HG02763 (cell line): Measurements from ENCODE around the gene SETD6.
"Not testable (repeated sequence)": the region's sequence is repeated elsewhere in the genome, so short reads cannot be mapped to it uniquely, and the experiment has no call there.

Experiments used
- ATAC-seq: cut with Tn5 transposase; IDR thresholded peaks from one replicate; pipeline ENCODE4 v1.9.1; 2021; ENCODE audit warnings: mild to moderate bottlenecking, moderate library complexity; ENCODE audit not compliant: unreplicated experiment

The SETD6 gene

DNA sequence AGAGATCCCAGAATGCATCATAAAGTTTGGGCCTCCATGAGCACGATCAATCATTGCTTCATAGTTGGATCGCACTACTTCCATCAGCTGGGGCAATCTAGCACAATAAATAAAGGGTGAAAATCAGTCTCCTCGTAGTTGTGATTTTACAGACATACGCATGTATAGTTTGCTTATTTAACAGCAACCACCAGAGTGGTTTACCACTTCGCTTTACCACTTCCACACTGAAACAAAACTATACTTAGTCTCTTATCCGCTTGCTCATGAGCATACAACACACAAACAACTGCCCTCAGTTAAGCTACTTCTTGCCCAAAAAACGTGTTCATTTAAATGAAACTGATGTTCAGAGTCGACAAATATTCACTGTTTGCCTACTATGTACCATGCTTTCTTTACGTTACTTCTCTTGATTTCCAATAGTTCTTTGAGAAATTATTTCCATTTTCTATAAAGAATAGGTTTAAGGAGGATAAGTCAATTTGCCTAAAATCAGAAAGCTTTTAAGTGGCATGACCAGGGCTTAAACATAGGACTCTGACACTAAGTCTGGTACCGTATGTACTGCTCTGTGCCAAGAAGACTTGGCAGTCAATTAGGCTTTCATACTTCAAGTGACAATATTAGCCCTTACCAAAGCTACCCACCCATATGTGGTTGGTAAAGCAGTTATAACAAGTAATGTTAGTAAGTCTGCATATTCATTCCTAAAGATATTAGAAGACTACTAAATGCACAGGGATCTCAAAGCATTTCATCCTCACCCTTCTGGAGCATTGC, 22.0 kb downstream of the SETD6 start:
- no peak for ATAC-seq

DNA sequence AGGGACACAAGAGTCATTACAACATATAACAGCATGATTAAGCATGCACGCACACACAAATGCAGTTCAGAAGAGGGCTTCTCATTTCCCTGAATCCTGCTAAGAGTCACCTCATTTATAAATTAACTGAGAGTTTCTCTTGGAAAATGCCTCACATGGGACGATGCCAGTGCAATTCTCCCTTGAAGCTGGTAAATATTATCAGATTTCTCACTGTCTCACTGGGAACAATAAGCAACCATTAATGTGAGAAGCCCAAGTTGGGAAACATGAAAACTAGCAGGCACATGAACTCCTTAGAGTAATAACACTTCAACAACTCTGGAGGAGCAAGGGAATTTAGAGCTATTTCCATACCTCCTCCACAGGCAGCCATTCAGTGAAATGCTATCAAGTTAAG, 26.4 kb downstream of the SETD6 start:
- no peak for ATAC-seq

DNA sequence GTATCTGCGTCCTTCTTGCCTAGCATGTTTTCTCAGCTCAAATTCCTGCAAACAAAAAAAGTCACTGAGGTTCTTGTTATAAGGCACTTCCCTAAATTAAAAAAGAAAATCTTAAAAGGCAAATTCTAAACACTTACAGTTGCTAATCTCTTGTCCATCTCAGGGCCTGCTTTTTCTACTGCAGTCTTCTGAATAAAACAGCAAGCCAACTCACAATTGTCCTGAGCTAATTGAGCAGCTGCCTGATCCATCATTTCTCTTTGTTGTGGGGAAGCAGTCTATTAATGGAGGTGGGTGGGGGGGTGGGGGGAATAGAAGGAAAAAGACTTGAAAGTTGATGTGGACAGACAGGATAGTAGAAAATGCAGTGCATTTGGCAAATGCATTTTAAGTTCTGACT, 27.0 kb downstream of the SETD6 start:
- no peak for ATAC-seq

DNA sequence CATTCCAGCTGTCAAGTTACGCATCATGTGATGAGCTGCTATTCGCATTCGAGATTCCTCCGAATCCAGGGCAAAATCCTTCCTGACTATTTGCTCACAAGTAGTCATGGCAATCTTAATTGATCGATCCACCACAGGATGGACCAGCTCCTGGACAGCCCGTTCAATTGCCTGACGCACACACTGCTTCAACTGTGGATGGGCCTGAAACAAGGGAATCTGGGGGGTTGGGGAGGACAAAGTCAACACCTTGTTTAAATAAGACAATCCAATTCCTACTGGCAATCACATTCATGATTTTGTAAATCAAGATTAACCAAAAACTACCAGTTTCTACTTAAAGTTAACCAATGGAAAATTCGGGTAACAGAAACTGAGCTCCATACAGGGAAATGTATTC, 28.4 kb downstream of the SETD6 start:
- no peak for ATAC-seq

DNA sequence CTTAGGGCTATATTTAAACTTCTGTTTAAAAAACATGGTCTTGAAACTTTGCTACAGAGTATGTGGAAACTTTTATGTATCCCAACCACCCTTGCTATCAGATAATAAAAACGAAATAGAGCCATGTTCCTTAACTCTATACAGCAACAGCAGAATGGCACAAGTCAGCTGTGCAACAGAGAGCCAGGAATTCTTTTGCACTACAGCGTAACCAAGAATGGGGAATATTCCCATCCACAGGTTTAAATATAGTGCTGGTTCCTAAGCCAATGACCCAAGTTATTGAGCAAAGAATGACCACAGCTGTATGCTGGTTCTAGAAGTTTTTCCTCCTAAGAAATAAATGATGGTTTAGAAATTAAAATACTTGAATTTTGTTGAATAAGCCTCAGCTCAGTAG, 33.1 kb downstream of the SETD6 start:
- no peak for ATAC-seq

DNA sequence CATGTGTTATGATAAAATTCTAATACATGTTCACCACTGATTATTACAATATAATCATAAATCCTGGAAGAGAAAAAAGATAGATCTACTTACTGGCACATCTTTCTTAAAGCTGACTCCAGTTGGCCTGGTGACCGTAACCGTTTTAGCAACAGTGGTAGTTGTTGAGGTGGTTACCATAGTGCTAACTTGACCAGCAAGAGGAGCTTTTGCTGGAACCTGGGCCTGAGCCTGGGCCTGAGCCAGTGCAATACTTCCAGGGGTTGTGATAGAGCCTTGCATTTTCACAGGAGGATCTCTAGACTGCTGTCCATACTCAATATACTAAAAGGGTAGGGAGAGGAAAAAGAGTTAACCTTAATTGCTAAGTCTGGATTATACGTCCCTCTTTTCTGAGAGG, 36.2 kb downstream of the SETD6 start:
- no peak for ATAC-seq

DNA sequence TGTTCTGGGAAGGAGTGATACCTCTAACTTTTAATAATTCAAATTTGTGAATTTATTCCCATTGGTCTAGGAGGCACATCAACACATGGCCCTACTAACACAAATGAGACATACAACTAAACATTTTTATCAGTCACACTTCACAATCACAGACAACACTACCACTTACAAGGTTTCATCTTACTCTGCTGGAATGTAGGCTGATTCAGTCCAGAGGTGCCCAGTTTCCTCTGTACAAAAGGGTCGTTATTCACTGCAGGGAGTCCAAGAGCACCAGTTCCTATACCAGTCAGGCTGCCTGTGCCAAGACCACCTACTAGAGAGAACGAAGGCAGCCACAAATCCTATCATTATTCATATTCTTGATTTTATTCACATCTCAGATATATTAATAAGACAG, 41.4 kb downstream of the SETD6 start:
- ATAC-seq: no peak

DNA sequence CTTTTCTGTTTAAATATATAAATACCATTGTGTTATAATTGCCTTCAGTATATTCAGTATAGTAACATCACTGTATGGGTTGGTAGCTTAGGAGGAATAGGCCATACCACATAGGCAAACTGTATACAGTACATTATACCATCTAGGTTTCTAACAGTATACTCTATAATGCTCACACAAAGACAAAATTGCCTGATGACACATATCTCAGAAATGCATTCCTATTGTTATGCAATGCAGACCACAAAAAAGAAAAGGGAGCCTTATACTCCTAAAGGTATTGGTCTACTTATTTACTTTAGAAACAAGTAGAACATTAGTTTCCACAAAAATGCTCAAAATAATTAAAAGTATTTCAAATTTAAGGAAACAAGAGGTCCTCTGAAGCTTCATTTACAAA, 47.9 kb downstream of the SETD6 start:
- ATAC-seq: no peak

DNA sequence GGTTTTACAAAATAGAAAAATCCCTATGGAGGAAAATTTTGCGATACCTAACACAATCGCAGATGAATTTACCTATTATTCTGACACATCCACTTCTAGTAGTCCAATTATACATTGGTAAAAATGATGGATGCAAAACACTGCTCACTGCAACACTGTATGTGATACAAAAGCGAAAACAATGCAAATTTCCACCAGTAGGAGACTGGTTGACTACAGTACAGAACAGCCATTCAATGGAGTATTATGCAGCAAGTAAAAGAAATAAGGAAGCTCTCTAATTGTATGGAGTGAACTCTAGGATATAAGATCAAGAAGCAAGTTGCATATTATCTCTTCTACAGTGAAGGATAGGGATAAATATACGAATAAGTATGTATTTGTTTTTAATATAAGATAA, 48.5 kb downstream of the SETD6 start:
- no peak for ATAC-seq

DNA sequence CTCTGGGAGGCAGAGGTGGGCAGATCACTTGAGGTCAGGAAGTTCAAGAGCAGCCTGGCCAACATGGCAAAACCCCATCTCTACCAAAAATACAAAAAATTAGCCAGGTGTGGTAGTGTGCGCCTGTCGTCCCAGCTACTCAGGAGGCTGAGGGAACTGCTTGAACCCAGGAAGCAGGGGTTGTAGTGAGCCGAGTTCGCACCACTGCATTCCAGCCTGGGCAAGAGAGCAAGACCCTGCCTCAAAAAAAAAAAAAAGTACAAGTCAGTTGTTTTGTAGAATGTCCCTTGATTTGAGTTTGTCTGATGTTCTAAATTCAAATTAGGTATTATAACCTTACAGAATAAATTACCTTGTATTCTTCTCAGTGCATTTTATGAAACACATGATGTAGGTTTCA, 50.4 kb downstream of the SETD6 start:
- not testable (repeated sequence) for ATAC-seq
